ENCODE results near the gene FARSA. TPM values are rescaled to one million over a fixed set of nuclear protein-coding genes. Genes with fewer than 3 reads are reported as not detected.
A peak's percentile ranks its signal among the peaks of the same experiment; 100 is the strongest.

The FARSA gene
- total and polyA plus RNA-seq, 2 of the 4 experiments (the other 2 are of a cell fraction) = 49.3 to 80.9 TPM

DNA sequence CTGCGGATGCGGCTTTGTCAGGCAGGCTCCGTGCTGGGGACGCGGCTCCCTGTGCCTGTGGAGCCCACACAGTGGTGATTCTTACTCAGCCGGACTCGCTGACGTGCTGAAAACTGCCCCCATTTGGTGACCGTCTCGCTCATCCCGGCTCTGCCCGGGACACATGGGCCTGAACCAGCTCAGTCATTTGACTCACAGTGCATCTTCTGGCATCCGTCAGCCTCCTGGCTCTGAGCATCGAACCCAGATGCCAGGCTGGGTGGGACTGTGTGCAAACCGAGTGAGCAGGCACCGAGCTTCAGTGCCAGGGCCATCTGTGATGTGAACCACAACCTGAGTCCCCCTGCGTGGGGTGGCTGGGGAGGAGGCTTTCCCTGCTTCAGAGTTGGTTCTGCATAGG is 37.1 kb downstream of the FARSA start:
- H2BK5ac ChIP-seq (ENCODE audit: low read depth, low read length, poor library complexity, severe bottlenecking) = no peak overlapping the region
- no peak overlapping the region for H2AK5ac ChIP-seq (ENCODE audit: low read depth, low read length)
- no peak overlapping the region for H3K18ac ChIP-seq (ENCODE audit: low read depth, low read length)
- no peaks in the 10 kb centered on the region for H3K27me3 ChIP-seq (ENCODE audit: control insufficient read depth, insufficient read depth, low read length)
- H3K56ac ChIP-seq (ENCODE audit: extremely low read depth, insufficient read depth, low read length) = no peak overlapping the region
- no TSS peak for BruUV-seq (replicated peaks)
- H3K9me3 ChIP-seq (ENCODE audit: control insufficient read depth, insufficient read depth, low read length) = no peaks in the 10 kb centered on the region
- peaks cover 5% of the 10 kb centered on the region for H3K4me1 ChIP-seq (ENCODE audit: control insufficient read depth, insufficient read depth, low read length)
- H3K36me3 ChIP-seq (ENCODE audit: control insufficient read depth, insufficient read depth, low read length) = peaks cover 26% of the 10 kb centered on the region
- H3K23ac ChIP-seq (ENCODE audit: low read depth, low read length) = no peak overlapping the region
- no peak overlapping the region for H2BK120ac ChIP-seq (ENCODE audit: low read depth, low read length)
- no peak overlapping the region for H3K9ac ChIP-seq (ENCODE audit: low read depth, low read length)
- H2AFZ ChIP-seq (replicated peaks; ENCODE audit: low read length, poor library complexity) = peak overlapping the region; percentile 21
- in situ Hi-C loops (cut with MboI; ENCODE audit: low sequenced_read_pairs) = no loop called here
- peaks cover 6 to 7% of the 10 kb centered on the region in 2 experiments; a peak in 3 of 4 replicates for H3K79me1 ChIP-seq (ENCODE audit: low read depth in 1 of 2, low read length in 2 of 2)
- H3K4ac ChIP-seq (ENCODE audit: low read depth, low read length) = no peak overlapping the region
- TF ChIP-seq NFE2L2 (IDR thresholded peaks at IDR 0.05; ENCODE audit: low read depth, low read length) = no peak
- dilution Hi-C loops (cut with HindIII; ENCODE audit: low sequenced_read_pairs, unreplicated experiment) = no loop called here
- H3K14ac ChIP-seq (replicated peaks; ENCODE audit: low read depth, low read length) = no peak overlapping the region
- H2BK20ac ChIP-seq (ENCODE audit: low read depth, low read length) = no peak overlapping the region
- DNase-seq (no peak), ATAC-seq (ENCODE audit: low read depth) (no peak)
- CTCF ChIA-PET = no interaction called here
- no peaks in the 10 kb centered on the region for H4K20me1 ChIP-seq (ENCODE audit: insufficient read depth, low read length)
- no peak overlapping the region for H3K4me2 ChIP-seq (ENCODE audit: low read depth, low read length)
- H3K4me3 ChIP-seq (ENCODE audit: insufficient read depth, low read depth, low read length) = no peak overlapping the region
- H2AK9ac ChIP-seq (replicated peaks; ENCODE audit: low read depth, low read length, poor library complexity) = no peak overlapping the region
- no peak overlapping the region for H4K8ac ChIP-seq (ENCODE audit: low read depth in 2 of 2, low read length in 2 of 2)
- H4K91ac ChIP-seq (ENCODE audit: insufficient read depth, low read depth, low read length) = no peak overlapping the region
- 95% methylated on average over 12 of the region's 17 CpGs; no CpG with 5 or more reads in 1 of the 2 experiments for WGBS, 2 experiments (ENCODE audit: extremely low coverage in 2 of 2, insufficient read length in 1 of 2)
- H2BK15ac ChIP-seq (ENCODE audit: low read depth, low read length) = no peak overlapping the region
- H4K5ac ChIP-seq (ENCODE audit: low read depth, low read length) = no peak overlapping the region
- no peaks in the 10 kb centered on the region for H3K9me1 ChIP-seq (ENCODE audit: insufficient read depth, low read length)
- intact Hi-C loops (cut with micrococcal nuclease) = no loop called here
- POLR2A ChIA-PET (ENCODE audit: unreplicated experiment) = no interaction called here
- no peak overlapping the region for H3K27ac ChIP-seq (ENCODE audit: insufficient read depth, low read length)

Measured in IMR-90 (cell line).